DOHH2 (cell line): ENCODE results near the gene HBB.

Source experiments
- H3F3A ChIP-seq: fragments of 200-600 bp; sonication (generic), shearing (Covaris generic); 2 replicates; pipeline ENCODE4 v1.6.0; 2016; ENCODE audit warnings: antibody characterized with exemption, mild to moderate bottlenecking; ENCODE audit not compliant: control insufficient read depth, insufficient read depth
- H3K27ac ChIP-seq: fragments of 200-600 bp; sonication (generic); 2 replicates; pipeline ENCODE4 v1.5.1; 2014; ENCODE audit warnings: low read depth, mild to moderate bottlenecking, low read length, moderate library complexity
- H3K27me3 ChIP-seq: fragments of 200-600 bp; sonication (generic); 2 replicates; pipeline ENCODE4 v1.6.1; 2014; ENCODE audit warnings: mild to moderate bottlenecking, low read length, mixed read lengths; ENCODE audit not compliant: control insufficient read depth
- H3K36me3 ChIP-seq: fragments of 200-600 bp; sonication (generic); 2 replicates; pipeline ENCODE4 v1.6.1; 2014; ENCODE audit warnings: mild to moderate bottlenecking, low read length, moderate library complexity, mixed read lengths; ENCODE audit not compliant: control insufficient read depth
- H3K4me1 ChIP-seq: fragments of 200-600 bp; sonication (generic); 2 replicates; pipeline ENCODE4 v1.6.1; 2014; ENCODE audit warnings: mild to moderate bottlenecking, low read length, mixed read lengths; ENCODE audit not compliant: control insufficient read depth
- H3K4me2 ChIP-seq: fragments of 200-600 bp; sonication (generic); 2 replicates; pipeline ENCODE4 v1.6.0; 2014; ENCODE audit warnings: mild to moderate bottlenecking, low read length, moderate library complexity
- H3K4me3 ChIP-seq: fragments of 200-600 bp; sonication (generic); 2 replicates; pipeline ENCODE4 v1.5.1; 2014; ENCODE audit warnings: mild to moderate bottlenecking, low read length, mixed read lengths
- H3K79me2 ChIP-seq: fragments of 200-600 bp; sonication (generic); 2 replicates; pipeline ENCODE4 v1.6.1; 2014; ENCODE audit warnings: mild to moderate bottlenecking, low read length, mixed read lengths; ENCODE audit not compliant: control insufficient read depth
- H3K9me2 ChIP-seq: fragments of 200-600 bp; sonication (generic); replicated peaks from 2 replicates; pipeline ENCODE4 v1.6.1; 2014; ENCODE audit warnings: mild to moderate bottlenecking, low read length, mixed read lengths; ENCODE audit not compliant: control insufficient read depth
- H3K9me3 ChIP-seq: fragments of 200-600 bp; sonication (generic); 2 replicates; pipeline ENCODE4 v1.6.1; 2014; ENCODE audit warnings: antibody characterized with exemption, low read length, mixed read lengths; ENCODE audit not compliant: control insufficient read depth, insufficient read depth
- H4K20me1 ChIP-seq: fragments of 200-600 bp; sonication (generic); 2 replicates; pipeline ENCODE4 v1.6.0; 2014; ENCODE audit warnings: low read depth, mild to moderate bottlenecking, antibody characterized with exemption, low read length, moderate library complexity; ENCODE audit not compliant: control insufficient read depth, insufficient read depth
- CTCF ChIP-seq: fragments of 200-600 bp; sonication (generic); IDR thresholded peaks from one replicate; pipeline ENCODE4 v1.5.1; 2014; ENCODE audit warnings: antibody characterized with exemption, mild to moderate bottlenecking, low read depth, low read length; ENCODE audit not compliant: poor library complexity, severe bottlenecking
- EZH2phosphoT487 ChIP-seq: fragments of 200-600 bp; sonication (generic); IDR thresholded peaks from 2 replicates; pipeline ENCODE4 v1.6.1; 2017; ENCODE audit warnings: borderline replicate concordance, mild to moderate bottlenecking, antibody characterized with exemption, low read length, moderate library complexity, mixed read lengths

HBB gene

GRCh38 chr11:5210376-5210885, 16.4 kb downstream of the HBB start:
- Histone ChIP-seq H3K9me2 (no peaks in the 10 kb centered on the region), H3K79me2 (no peaks in the 10 kb centered on the region), H3K4me2 (no peak overlapping the region), H3K4me1 (no peaks in the 10 kb centered on the region), H3K27me3 (no peaks in the 10 kb centered on the region), H3K9me3 (no peaks in the 10 kb centered on the region), H3K36me3 (no peaks in the 10 kb centered on the region), H3F3A (no peaks in the 10 kb centered on the region), H4K20me1 (no peaks in the 10 kb centered on the region), H3K4me3 (no peak overlapping the region), H3K27ac (no peak overlapping the region)
- TF ChIP-seq EZH2phosphoT487: no peak
- TF ChIP-seq CTCF: no peak

GRCh38 chr11:5204787-5205186, 22.1 kb downstream of the HBB start:
- Histone ChIP-seq H3K27ac (no peak overlapping the region), H4K20me1 (no peaks in the 10 kb centered on the region), H3K36me3 (no peaks in the 10 kb centered on the region), H3F3A (no peaks in the 10 kb centered on the region), H3K4me2 (no peak overlapping the region), H3K4me3 (no peak overlapping the region), H3K9me2 (no peaks in the 10 kb centered on the region), H3K27me3 (no peaks in the 10 kb centered on the region), H3K79me2 (no peaks in the 10 kb centered on the region), H3K4me1 (no peaks in the 10 kb centered on the region), H3K9me3 (no peaks in the 10 kb centered on the region)
- TF ChIP-seq CTCF (peak; percentile 26), EZH2phosphoT487 (no peak)

- Histone ChIP-seq H3K9me3 (no peaks in the 10 kb centered on the region), H3K36me3 (no peaks in the 10 kb centered on the region)
Measured at GRCh38 chr11:5203366-5203765, 23.5 kb downstream of the HBB start.

More at GRCh38 chr11:5203366-5203765, 23.5 kb downstream of the HBB start:
- Histone ChIP-seq H3K4me1 (no peaks in the 10 kb centered on the region), H3K4me2 (no peak overlapping the region), H3F3A (no peaks in the 10 kb centered on the region), H3K9me2 (no peaks in the 10 kb centered on the region), H3K27ac (no peak overlapping the region), H3K79me2 (no peaks in the 10 kb centered on the region), H3K27me3 (no peaks in the 10 kb centered on the region), H3K4me3 (no peak overlapping the region), H4K20me1 (no peaks in the 10 kb centered on the region)
- TF ChIP-seq CTCF: no peak
- no peak for TF ChIP-seq EZH2phosphoT487
